Right ventricle myocardium inferior (tissue), 1 donor: Measurements from ENCODE around the gene CLTB. TPM values are rescaled to one million over a fixed set of nuclear protein-coding genes. Genes with fewer than 3 reads are reported as not detected.

Source experiments
- ATAC-seq: fragments of 200-7000 bp; cut with Tn5 transposase; one replicate; pipeline ENCODE4 v1.9.1; 2020; ENCODE audit warnings: mild to moderate bottlenecking, moderate library complexity
- DNase-seq: peaks from one replicate; pipeline ENCODE4 v3.0.0; 2021; ENCODE audit errors: missing footprints
- intact Hi-C: fragments of 100-400 bp; cut with DNase I; formaldehyde crosslinking; loops from one replicate; pipeline ENCODE4 v1.11.0; 2022
- total RNA-seq: library from RNA; stranded (reverse); fragmentation: NEBNext Ultra II Directional; extraction: Animal tissue kit (Norgen Biotek cat#: 25700); gene quantifications from one replicate; pipeline ENCODE4 v1.2.1, GENCODE V29; 2021
- donor health status: DM: no; HTN: yes; CAD: no; lungs with severe emphysema.

The CLTB gene
- total RNA-seq, 1 donor from 2014 or later = 217 TPM

- no peak for ATAC-seq
- intact Hi-C loops = no loop called here
Observed at GRCh38 chr5:176436656-176437055, 20.3 kb upstream of the CLTB start.

GRCh38 chr5:176432707-176433106 lies 16.4 kb upstream of the CLTB start:
- no peak for DNase-seq
- intact Hi-C loops = no loop called here
- ATAC-seq = no peak

More at GRCh38 chr5:176436656-176437055, 20.3 kb upstream of the CLTB start:
- no peak for DNase-seq

GRCh38 chr5:176429972-176430371 lies 13.6 kb upstream of the CLTB start:
- intact Hi-C loops = no loop called here
- ATAC-seq (no peak), DNase-seq (no peak)

- no peak for DNase-seq
- intact Hi-C loops = no loop called here
- ATAC-seq = no peak
Observed at GRCh38 chr5:176427971-176428370, 11.6 kb upstream of the CLTB start.

- no peak for ATAC-seq
- DNase-seq = no peak
- intact Hi-C loops = no loop called here
Observed at GRCh38 chr5:176426876-176427275, 10.5 kb upstream of the CLTB start.

- intact Hi-C loops = no loop called here
- no peak for DNase-seq
- no peak for ATAC-seq
Observed at GRCh38 chr5:176425791-176426190, 9.5 kb upstream of the CLTB start.

- ATAC-seq = no peak
- intact Hi-C loops = no loop called here
- DNase-seq = no peak
Observed at GRCh38 chr5:176425138-176425537, 8.8 kb upstream of the CLTB start.

- intact Hi-C loops = no loop called here
- no peak for ATAC-seq
- DNase-seq = no peak
Observed at GRCh38 chr5:176424181-176424580, 7.8 kb upstream of the CLTB start.

GRCh38 chr5:176420972-176421544 lies 4.7 kb upstream of the CLTB start:
- ATAC-seq (no peak), DNase-seq (no peak)
- intact Hi-C loops = no loop called here

GRCh38 chr5:176420086-176420485 lies 3.7 kb upstream of the CLTB start:
- intact Hi-C loops = no loop called here
- no peak for ATAC-seq
- no peak for DNase-seq

- no peak for ATAC-seq
- intact Hi-C loops = no loop called here
Observed at GRCh38 chr5:176418251-176418650, 1.9 kb upstream of the CLTB start.

GRCh38 chr5:176416965-176417364 lies 626 bp upstream of the CLTB start:
- intact Hi-C loops = loop anchor here (1.0 to 2.0 kb wide), 5 partner anchors 28 to 230 kb away; partner anchors contain the start of genes FAF2, HIGD2A, KIAA1191 and NOP16
- ATAC-seq = no peak
- no peak for DNase-seq

More at GRCh38 chr5:176418251-176418650, 1.9 kb upstream of the CLTB start:
- DNase-seq = no peak

- no peak for DNase-seq
- intact Hi-C loops = no loop called here
- ATAC-seq = no peak
Observed at GRCh38 chr5:176415240-176415951, 943 bp downstream of the CLTB start.

GRCh38 chr5:176414704-176415103 lies 1.6 kb downstream of the CLTB start:
- no peak for DNase-seq
- ATAC-seq = no peak
- intact Hi-C loops = no loop called here

- ATAC-seq (no peak), DNase-seq (no peak)
- intact Hi-C loops = no loop called here
Observed at GRCh38 chr5:176413709-176414191, 2.6 kb downstream of the CLTB start.

GRCh38 chr5:176413255-176413565 lies 3.1 kb downstream of the CLTB start:
- no peak for DNase-seq
- intact Hi-C loops = no loop called here
- ATAC-seq = peak; percentile 8

- intact Hi-C loops = no loop called here
- ATAC-seq = no peak
- no peak for DNase-seq
Observed at GRCh38 chr5:176412517-176413254, 3.7 kb downstream of the CLTB start.

- intact Hi-C loops = no loop called here
- ATAC-seq (no peak), DNase-seq (no peak)
Observed at GRCh38 chr5:176410486-176411180, 5.7 kb downstream of the CLTB start.

GRCh38 chr5:176409765-176410164 lies 6.6 kb downstream of the CLTB start:
- intact Hi-C loops = no loop called here
- ATAC-seq = no peak

More at GRCh38 chr5:176409765-176410164, 6.6 kb downstream of the CLTB start:
- DNase-seq = no peak
